ENCODE measurements around the gene GALNTL6.

DNA sequence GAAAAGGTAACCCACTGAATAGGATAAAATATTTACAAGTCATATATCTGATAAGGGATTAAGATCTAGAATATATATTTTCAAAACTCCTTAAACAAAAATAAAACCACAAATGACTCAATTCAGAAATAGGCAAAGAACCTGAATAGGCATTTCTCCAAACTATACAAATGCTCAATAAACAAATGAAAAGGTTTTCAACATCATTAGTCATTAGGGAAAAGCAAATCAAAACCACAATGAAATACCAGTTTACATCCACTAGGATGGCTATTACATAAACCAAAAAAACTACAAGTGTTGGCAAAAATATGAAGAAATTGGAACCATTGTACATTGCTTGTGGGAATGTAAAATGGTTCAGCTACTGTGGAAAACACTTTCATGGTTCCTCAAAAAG lies 1188.4 kb downstream of the GALNTL6 start:
- TF ChIP-seq, protein P1, sequence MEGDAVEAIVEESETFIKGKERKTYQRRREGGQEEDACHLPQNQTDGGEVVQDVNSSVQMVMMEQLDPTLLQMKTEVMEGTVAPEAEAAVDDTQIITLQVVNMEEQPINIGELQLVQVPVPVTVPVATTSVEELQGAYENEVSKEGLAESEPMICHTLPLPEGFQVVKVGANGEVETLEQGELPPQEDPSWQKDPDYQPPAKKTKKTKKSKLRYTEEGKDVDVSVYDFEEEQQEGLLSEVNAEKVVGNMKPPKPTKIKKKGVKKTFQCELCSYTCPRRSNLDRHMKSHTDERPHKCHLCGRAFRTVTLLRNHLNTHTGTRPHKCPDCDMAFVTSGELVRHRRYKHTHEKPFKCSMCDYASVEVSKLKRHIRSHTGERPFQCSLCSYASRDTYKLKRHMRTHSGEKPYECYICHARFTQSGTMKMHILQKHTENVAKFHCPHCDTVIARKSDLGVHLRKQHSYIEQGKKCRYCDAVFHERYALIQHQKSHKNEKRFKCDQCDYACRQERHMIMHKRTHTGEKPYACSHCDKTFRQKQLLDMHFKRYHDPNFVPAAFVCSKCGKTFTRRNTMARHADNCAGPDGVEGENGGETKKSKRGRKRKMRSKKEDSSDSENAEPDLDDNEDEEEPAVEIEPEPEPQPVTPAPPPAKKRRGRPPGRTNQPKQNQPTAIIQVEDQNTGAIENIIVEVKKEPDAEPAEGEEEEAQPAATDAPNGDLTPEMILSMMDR (IDR thresholded peaks at IDR 0.05; ENCODE audit: extremely low read depth in 1 of 2, insufficient read depth in 1 of 2, low read depth in 1 of 2, low read length in 2 of 2) = no peak
- TF ChIP-seq EZH2 (IDR thresholded peaks at IDR 0.05; ENCODE audit: borderline replicate concordance, low read depth, low read length, severe bottlenecking) (no peak), POLR2A (IDR thresholded peaks at IDR 0.05; ENCODE audit: low read depth, low read length) (no peak), JUN (IDR thresholded peaks at IDR 0.05; ENCODE audit: borderline replicate concordance, insufficient read depth, insufficient read length, low read depth) (no peak)
- TF ChIP-seq, protein P2, sequence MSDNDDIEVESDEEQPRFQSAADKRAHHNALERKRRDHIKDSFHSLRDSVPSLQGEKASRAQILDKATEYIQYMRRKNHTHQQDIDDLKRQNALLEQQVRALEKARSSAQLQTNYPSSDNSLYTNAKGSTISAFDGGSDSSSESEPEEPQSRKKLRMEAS (IDR thresholded peaks at IDR 0.05; ENCODE audit: insufficient read depth, insufficient read length) = no peak

Data from endothelial cell of umbilical vein (primary cell).